Stomach (tissue), 4 donors: ENCODE results near the gene RAB36.

ENCODE experiments used
- CTCF ChIP-seq, 7 experiments: fragments of 450-650 bp in 4 of 7; fragments of 200-600 bp in 3 of 7; sonication (generic) in 3 of 7; IDR thresholded peaks; one replicate each; pipeline ENCODE4 v1.5.1; 2016 to 2019; ENCODE audit warnings: antibody characterized with exemption in 7 of 7, control low read depth in 2 of 7, mild to moderate bottlenecking in 1 of 7
- EP300 ChIP-seq: sonication (generic); formaldehyde crosslinking; IDR thresholded peaks from one replicate; pipeline ENCODE4 v1.6.1; 2017; ENCODE audit warnings: antibody characterized with exemption
- POLR2A ChIP-seq, 4 donors: fragments of 450-650 bp; IDR thresholded peaks; one replicate each; pipeline ENCODE4 v1.6.1; 2016; ENCODE audit warnings: antibody characterized with exemption in 4 of 4, control low read depth in 2 of 4, mild to moderate bottlenecking in 1 of 4, moderate library complexity in 1 of 4
- POLR2AphosphoS5 ChIP-seq, 3 donors: sonication (generic); formaldehyde crosslinking; IDR thresholded peaks; one replicate each; pipeline ENCODE4 v1.6.1; 2016; ENCODE audit warnings: antibody characterized with exemption in 3 of 3

DNA sequence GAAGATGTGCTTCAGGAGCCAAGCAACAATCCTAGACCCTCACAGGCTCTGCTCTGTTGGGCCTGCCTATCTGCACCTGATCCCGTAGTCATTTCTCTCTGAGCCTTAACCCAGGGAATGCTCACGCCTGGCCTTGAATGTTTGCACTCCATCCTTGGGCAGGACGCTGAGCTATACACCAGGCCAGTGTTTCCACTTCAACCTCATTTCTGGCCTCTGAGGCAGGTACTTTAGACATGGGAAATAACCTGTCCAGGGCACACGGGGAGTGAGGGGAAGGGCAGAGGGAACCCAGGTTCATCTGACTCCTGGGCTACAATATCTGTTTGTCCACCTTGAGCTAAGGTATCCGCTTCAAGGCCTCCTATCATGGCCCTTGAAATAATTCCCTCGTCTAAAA lies 13.3 kb upstream of the RAB36 start:
- no peak for TF ChIP-seq CTCF (IDR thresholded peaks at IDR 0.05)
- TF ChIP-seq POLR2A (IDR thresholded peaks at IDR 0.05) = no peak
- TF ChIP-seq EP300 = no peak
- no peak for TF ChIP-seq POLR2AphosphoS5 (IDR thresholded peaks at IDR 0.05)
